ENCODE data around the gene EIF3D. TPM values are rescaled to one million over a fixed set of nuclear protein-coding genes. Genes with fewer than 3 reads are reported as not detected.

EIF3D gene
- total RNA-seq, 1 experiment from 2014 or later, result 237 TPM

GRCh38 chr22:36481393-36482168 lies 47.4 kb downstream of the EIF3D start, which contains the start of gene TXN2 (continued):
- 0 out of 2 replicates have a peak, but pooled peaks have one; percentile 45 for TF ChIP-seq FOXP4 (CRISPR knock-in tag; IDR thresholded peaks at IDR 0.05)
- no peak for TF ChIP-seq ATF3 (CRISPR knock-in tag; conservative IDR thresholded peaks at IDR 0.05)
- no peak for TF ChIP-seq PREB (CRISPR knock-in tag; IDR thresholded peaks at IDR 0.05; ENCODE audit: borderline replicate concordance)
- no peak; the same call in 1 of the 2 replicates for TF ChIP-seq SMAD3 (CRISPR knock-in tag; IDR thresholded peaks at IDR 0.05; ENCODE audit: borderline replicate concordance)
- TF ChIP-seq USF1 (CRISPR knock-in tag; IDR thresholded peaks at IDR 0.05), result no peak
- TF ChIP-seq E2F4 (CRISPR knock-in tag; IDR thresholded peaks at IDR 0.05; ENCODE audit: borderline replicate concordance, low read depth), result no peak
- no peak for TF ChIP-seq ATF2 (CRISPR knock-in tag; IDR thresholded peaks at IDR 0.05; ENCODE audit: borderline replicate concordance, low read depth)
- TF ChIP-seq GABPB1 (CRISPR knock-in tag; IDR thresholded peaks at IDR 0.05), result peak; percentile 83
- TF ChIP-seq TEAD4 (CRISPR knock-in tag; IDR thresholded peaks at IDR 0.05), result 0 out of 2 replicates have a peak, but pooled peaks have one; percentile 28
- no peak for TF ChIP-seq USF2 (CRISPR knock-in tag; IDR thresholded peaks at IDR 0.05)
- no peak for TF ChIP-seq NFE2L1 (CRISPR knock-in tag; IDR thresholded peaks at IDR 0.05)
- no peak for TF ChIP-seq ZNF671 (CRISPR knock-in tag; IDR thresholded peaks at IDR 0.05)
- TF ChIP-seq IRF2 (CRISPR knock-in tag; IDR thresholded peaks at IDR 0.05; ENCODE audit: borderline replicate concordance, low read depth), result no peak
- no peak for TF ChIP-seq ERG (CRISPR knock-in tag; IDR thresholded peaks at IDR 0.05)
- no peak for TF ChIP-seq ELF4 (CRISPR knock-in tag; IDR thresholded peaks at IDR 0.05; ENCODE audit: low read depth)
- no peak for TF ChIP-seq ZNF512 (CRISPR knock-in tag; IDR thresholded peaks at IDR 0.05; ENCODE audit: borderline replicate concordance)
- no peak for TF ChIP-seq ZNF396 (CRISPR knock-in tag; IDR thresholded peaks at IDR 0.05; ENCODE audit: borderline replicate concordance)
- no peak for TF ChIP-seq GTF2I (CRISPR knock-in tag; conservative IDR thresholded peaks at IDR 0.05)
- no peak for TF ChIP-seq OVOL2 (CRISPR knock-in tag; IDR thresholded peaks at IDR 0.05; ENCODE audit: borderline replicate concordance)
- TF ChIP-seq AR (CRISPR knock-in tag; IDR thresholded peaks at IDR 0.05), result peak; percentile 34; the same call in 1 of the 2 replicates
- no peak for TF ChIP-seq CTCF (IDR thresholded peaks at IDR 0.05)

Measured in WTC11 (cell line).